ENCODE measurements around the gene APOB. TPM values are rescaled to one million over a fixed set of nuclear protein-coding genes. Genes with fewer than 3 reads are reported as not detected.

Gene APOB
- total RNA-seq, 1 experiment from 2014 or later, result not detected

GRCh38 chr2:20992201-20992711, 51.6 kb downstream of the APOB start:
- Histone ChIP-seq H4K20me1 (ENCODE audit: low read length) (no peaks in the 10 kb centered on the region), H3K9ac (ENCODE audit: low read length) (no peak overlapping the region), H3K27ac (ENCODE audit: low read length) (no peak overlapping the region), H3K27me3 (ENCODE audit: low read length) (peaks cover 28% of the 10 kb centered on the region), H3K9me2 (replicated peaks; ENCODE audit: low read length) (no peaks in the 10 kb centered on the region), H3K79me2 (ENCODE audit: low read length) (no peaks in the 10 kb centered on the region), H3F3A (ENCODE audit: low read length, unreplicated experiment) (no peaks in the 10 kb centered on the region), H3K9me3 (ENCODE audit: low read length) (no peaks in the 10 kb centered on the region), H3K36me3 (ENCODE audit: low read depth, low read length) (no peaks in the 10 kb centered on the region), H3K4me3 (ENCODE audit: low read length) (no peak overlapping the region), H3K4me2 (ENCODE audit: low read length) (no peak overlapping the region), H3K4me1 (ENCODE audit: insufficient read depth, low read length) (no peaks in the 10 kb centered on the region), H2AFZ (ENCODE audit: low read length) (no peak overlapping the region)
- CTCF ChIA-PET, result no interaction called here
- intact Hi-C loops (cut with micrococcal nuclease), result no loop called here
- ATAC-seq (no peak), DNase-seq (peak; percentile 34)
- POLR2A ChIA-PET (ENCODE audit: unreplicated experiment), result no interaction called here
- TF ChIP-seq EZH2phosphoT487 (IDR thresholded peaks at IDR 0.05; ENCODE audit: borderline replicate concordance, low read length) (no peak), EZH2 (IDR thresholded peaks at IDR 0.05; ENCODE audit: low read length, unreplicated experiment) (no peak)
- TF ChIP-seq, protein P1, sequence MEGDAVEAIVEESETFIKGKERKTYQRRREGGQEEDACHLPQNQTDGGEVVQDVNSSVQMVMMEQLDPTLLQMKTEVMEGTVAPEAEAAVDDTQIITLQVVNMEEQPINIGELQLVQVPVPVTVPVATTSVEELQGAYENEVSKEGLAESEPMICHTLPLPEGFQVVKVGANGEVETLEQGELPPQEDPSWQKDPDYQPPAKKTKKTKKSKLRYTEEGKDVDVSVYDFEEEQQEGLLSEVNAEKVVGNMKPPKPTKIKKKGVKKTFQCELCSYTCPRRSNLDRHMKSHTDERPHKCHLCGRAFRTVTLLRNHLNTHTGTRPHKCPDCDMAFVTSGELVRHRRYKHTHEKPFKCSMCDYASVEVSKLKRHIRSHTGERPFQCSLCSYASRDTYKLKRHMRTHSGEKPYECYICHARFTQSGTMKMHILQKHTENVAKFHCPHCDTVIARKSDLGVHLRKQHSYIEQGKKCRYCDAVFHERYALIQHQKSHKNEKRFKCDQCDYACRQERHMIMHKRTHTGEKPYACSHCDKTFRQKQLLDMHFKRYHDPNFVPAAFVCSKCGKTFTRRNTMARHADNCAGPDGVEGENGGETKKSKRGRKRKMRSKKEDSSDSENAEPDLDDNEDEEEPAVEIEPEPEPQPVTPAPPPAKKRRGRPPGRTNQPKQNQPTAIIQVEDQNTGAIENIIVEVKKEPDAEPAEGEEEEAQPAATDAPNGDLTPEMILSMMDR (conservative IDR thresholded peaks at IDR 0.05; ENCODE audit: low read depth, low read length), result no peak
- no TSS peak for BruUV-seq (replicated peaks)

- ATAC-seq (no peak), DNase-seq (no peak)
- CTCF ChIA-PET, result no interaction called here
- Histone ChIP-seq H4K20me1 (ENCODE audit: low read length) (no peaks in the 10 kb centered on the region), H3K9me3 (ENCODE audit: low read length) (no peaks in the 10 kb centered on the region), H3K27ac (ENCODE audit: low read length) (no peak overlapping the region), H3K9me2 (replicated peaks; ENCODE audit: low read length) (no peaks in the 10 kb centered on the region), H3K4me3 (ENCODE audit: low read length) (no peak overlapping the region), H3K79me2 (ENCODE audit: low read length) (no peaks in the 10 kb centered on the region), H3K36me3 (ENCODE audit: low read depth, low read length) (no peaks in the 10 kb centered on the region), H3K27me3 (ENCODE audit: low read length) (peaks cover 28% of the 10 kb centered on the region), H3K4me2 (ENCODE audit: low read length) (no peak overlapping the region), H2AFZ (ENCODE audit: low read length) (no peak overlapping the region), H3K4me1 (ENCODE audit: insufficient read depth, low read length) (no peaks in the 10 kb centered on the region), H3F3A (ENCODE audit: low read length, unreplicated experiment) (no peaks in the 10 kb centered on the region), H3K9ac (ENCODE audit: low read length) (no peak overlapping the region)
- POLR2A ChIA-PET (ENCODE audit: unreplicated experiment), result no interaction called here
- intact Hi-C loops (cut with micrococcal nuclease), result no loop called here
- BruUV-seq (replicated peaks), result no TSS peak
- TF ChIP-seq EZH2phosphoT487 (IDR thresholded peaks at IDR 0.05; ENCODE audit: borderline replicate concordance, low read length) (no peak), EZH2 (IDR thresholded peaks at IDR 0.05; ENCODE audit: low read length, unreplicated experiment) (no peak)
Observed at GRCh38 chr2:20990442-20991430, 53.1 kb downstream of the APOB start.

DNA sequence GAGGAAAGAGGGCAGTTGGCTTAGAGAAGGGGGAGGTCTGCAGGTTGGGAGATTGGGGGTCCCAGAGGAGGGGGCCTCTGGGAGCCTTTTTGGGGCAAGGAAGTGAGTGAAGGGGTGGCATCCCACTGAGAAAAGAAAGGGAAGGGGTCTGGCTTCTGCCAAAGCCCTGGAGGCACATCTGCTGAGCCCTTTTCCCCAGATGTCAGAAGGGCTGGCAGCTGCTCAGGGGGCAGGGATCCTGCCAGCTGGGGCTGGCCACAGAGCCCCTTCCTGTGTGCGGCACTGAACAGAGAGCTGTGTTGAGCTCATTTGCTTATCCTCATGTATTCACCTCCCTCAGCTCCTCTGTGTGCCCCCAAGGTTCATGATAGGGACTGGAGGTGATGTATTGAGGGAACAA, 54.5 kb downstream of the APOB start:
- Histone ChIP-seq H3K9me3 (ENCODE audit: low read length) (no peaks in the 10 kb centered on the region), H3K4me1 (ENCODE audit: insufficient read depth, low read length) (no peaks in the 10 kb centered on the region), H3F3A (ENCODE audit: low read length, unreplicated experiment) (no peaks in the 10 kb centered on the region), H3K27ac (ENCODE audit: low read length) (no peak overlapping the region), H4K20me1 (ENCODE audit: low read length) (no peaks in the 10 kb centered on the region), H3K9me2 (replicated peaks; ENCODE audit: low read length) (no peaks in the 10 kb centered on the region), H3K79me2 (ENCODE audit: low read length) (no peaks in the 10 kb centered on the region), H3K4me3 (ENCODE audit: low read length) (no peak overlapping the region), H3K36me3 (ENCODE audit: low read depth, low read length) (no peaks in the 10 kb centered on the region), H3K4me2 (ENCODE audit: low read length) (no peak overlapping the region), H3K9ac (ENCODE audit: low read length) (no peak overlapping the region), H2AFZ (ENCODE audit: low read length) (no peak overlapping the region), H3K27me3 (ENCODE audit: low read length) (peaks cover 28% of the 10 kb centered on the region)
- no peak for ATAC-seq
- no TSS peak for BruUV-seq (replicated peaks)
- no peak for DNase-seq
- POLR2A ChIA-PET (ENCODE audit: unreplicated experiment), result no interaction called here
- no peak for TF ChIP-seq EZH2phosphoT487 (IDR thresholded peaks at IDR 0.05; ENCODE audit: borderline replicate concordance, low read length)
- no peak for TF ChIP-seq EZH2 (IDR thresholded peaks at IDR 0.05; ENCODE audit: low read length, unreplicated experiment)
- TF ChIP-seq, protein P1 (conservative IDR thresholded peaks at IDR 0.05; ENCODE audit: low read depth, low read length), result no peak
- CTCF ChIA-PET, result no interaction called here
- intact Hi-C loops (cut with micrococcal nuclease), result no loop called here

Measured in PC-3 (cell line).